OCI-LY1 (cell line): ENCODE results near the gene PLXNA2.

Source experiments
- EZH2 ChIP-seq: fragments of 200-600 bp; sonication (generic), shearing (Covaris generic); IDR thresholded peaks from 2 replicates; pipeline ENCODE4 v1.8.0; 2017; ENCODE audit warnings: borderline replicate concordance, mixed run types, mild to moderate bottlenecking, antibody characterized with exemption, low read length, moderate library complexity, mixed read lengths
- TF ChIP-seq, protein P1 (sequence below): fragments of 200-600 bp; sonication (generic), shearing (Covaris generic); IDR thresholded peaks from 2 replicates; pipeline ENCODE4 v1.5.1; 2017; ENCODE audit warnings: mild to moderate bottlenecking, antibody characterized with exemption, low read length, moderate library complexity, mixed read lengths

DNA sequence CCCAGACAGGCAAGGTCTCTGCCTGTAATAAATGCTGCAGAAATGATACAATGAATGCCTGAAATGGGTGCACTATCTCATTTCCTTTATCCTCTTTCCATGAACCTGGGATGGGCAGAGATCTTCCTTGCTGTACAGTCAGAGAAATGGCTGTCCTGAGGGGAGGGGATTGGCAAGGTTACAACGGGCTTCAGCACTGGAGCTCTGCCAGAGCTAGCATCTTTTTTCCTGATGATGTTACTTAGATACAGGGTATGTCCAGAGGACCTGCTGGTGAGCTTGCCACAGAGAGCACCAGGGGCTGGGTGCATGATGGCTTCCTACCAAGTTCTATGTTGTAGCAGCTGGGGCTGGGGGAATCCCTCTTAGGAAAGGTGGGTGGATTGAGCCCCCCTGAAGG, 115.1 kb downstream of the PLXNA2 start:
- no peak for TF ChIP-seq EZH2
- TF ChIP-seq, protein P1, sequence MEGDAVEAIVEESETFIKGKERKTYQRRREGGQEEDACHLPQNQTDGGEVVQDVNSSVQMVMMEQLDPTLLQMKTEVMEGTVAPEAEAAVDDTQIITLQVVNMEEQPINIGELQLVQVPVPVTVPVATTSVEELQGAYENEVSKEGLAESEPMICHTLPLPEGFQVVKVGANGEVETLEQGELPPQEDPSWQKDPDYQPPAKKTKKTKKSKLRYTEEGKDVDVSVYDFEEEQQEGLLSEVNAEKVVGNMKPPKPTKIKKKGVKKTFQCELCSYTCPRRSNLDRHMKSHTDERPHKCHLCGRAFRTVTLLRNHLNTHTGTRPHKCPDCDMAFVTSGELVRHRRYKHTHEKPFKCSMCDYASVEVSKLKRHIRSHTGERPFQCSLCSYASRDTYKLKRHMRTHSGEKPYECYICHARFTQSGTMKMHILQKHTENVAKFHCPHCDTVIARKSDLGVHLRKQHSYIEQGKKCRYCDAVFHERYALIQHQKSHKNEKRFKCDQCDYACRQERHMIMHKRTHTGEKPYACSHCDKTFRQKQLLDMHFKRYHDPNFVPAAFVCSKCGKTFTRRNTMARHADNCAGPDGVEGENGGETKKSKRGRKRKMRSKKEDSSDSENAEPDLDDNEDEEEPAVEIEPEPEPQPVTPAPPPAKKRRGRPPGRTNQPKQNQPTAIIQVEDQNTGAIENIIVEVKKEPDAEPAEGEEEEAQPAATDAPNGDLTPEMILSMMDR, result no peak
